ENCODE data around the gene AFF3.

The AFF3 gene

GRCh38 chr2:99571954-99572353 lies 570.4 kb downstream of the AFF3 start:
- TF ChIP-seq, protein P1, sequence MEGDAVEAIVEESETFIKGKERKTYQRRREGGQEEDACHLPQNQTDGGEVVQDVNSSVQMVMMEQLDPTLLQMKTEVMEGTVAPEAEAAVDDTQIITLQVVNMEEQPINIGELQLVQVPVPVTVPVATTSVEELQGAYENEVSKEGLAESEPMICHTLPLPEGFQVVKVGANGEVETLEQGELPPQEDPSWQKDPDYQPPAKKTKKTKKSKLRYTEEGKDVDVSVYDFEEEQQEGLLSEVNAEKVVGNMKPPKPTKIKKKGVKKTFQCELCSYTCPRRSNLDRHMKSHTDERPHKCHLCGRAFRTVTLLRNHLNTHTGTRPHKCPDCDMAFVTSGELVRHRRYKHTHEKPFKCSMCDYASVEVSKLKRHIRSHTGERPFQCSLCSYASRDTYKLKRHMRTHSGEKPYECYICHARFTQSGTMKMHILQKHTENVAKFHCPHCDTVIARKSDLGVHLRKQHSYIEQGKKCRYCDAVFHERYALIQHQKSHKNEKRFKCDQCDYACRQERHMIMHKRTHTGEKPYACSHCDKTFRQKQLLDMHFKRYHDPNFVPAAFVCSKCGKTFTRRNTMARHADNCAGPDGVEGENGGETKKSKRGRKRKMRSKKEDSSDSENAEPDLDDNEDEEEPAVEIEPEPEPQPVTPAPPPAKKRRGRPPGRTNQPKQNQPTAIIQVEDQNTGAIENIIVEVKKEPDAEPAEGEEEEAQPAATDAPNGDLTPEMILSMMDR (IDR thresholded peaks at IDR 0.05) = no peak

DNA sequence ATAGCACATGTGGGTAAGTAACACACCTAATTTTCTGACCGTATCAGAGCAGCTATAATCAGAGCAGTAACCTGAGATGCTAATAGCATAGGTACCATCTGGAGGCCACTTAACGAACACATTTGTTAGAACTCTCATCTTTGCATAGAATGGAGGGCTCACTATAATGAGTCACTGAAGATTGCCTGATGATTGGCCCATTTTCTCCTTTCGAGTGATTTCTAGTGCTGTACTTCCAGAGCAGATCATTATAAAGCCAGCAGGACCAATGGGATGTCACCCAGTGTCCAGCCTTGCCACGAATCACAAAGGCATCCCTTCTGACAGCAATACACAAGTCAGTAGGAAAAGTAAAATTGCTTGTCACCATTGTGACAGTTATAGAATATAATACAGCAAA lies 570.9 kb downstream of the AFF3 start:
- TF ChIP-seq, protein P1 (IDR thresholded peaks at IDR 0.05) = no peak

GRCh38 chr2:99571021-99571420 lies 571.4 kb downstream of the AFF3 start:
- TF ChIP-seq, protein P1 (IDR thresholded peaks at IDR 0.05) = no peak

GRCh38 chr2:99569386-99569785 lies 573.0 kb downstream of the AFF3 start:
- TF ChIP-seq, protein P1 (IDR thresholded peaks at IDR 0.05) = no peak

DNA sequence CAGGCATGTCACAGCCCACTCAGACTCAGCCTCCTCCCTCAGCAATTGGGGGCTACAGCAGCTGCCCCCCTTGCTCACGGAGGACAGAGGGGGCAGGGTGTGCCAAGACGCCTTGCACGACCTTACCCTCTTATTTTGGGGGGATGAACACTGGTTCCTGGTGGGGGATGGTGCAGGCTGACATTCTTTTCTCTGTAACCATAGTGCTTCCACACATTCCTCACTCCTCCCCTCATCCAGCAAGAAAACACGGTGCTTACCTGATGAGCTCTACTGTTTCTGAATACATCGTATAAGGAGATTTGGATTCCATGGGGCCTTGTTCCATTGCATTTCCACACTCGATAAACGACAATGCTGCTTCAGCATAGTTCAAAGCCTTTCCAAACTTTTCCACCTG lies 577.2 kb downstream of the AFF3 start:
- TF ChIP-seq, protein P1 (IDR thresholded peaks at IDR 0.05) = no peak

DNA sequence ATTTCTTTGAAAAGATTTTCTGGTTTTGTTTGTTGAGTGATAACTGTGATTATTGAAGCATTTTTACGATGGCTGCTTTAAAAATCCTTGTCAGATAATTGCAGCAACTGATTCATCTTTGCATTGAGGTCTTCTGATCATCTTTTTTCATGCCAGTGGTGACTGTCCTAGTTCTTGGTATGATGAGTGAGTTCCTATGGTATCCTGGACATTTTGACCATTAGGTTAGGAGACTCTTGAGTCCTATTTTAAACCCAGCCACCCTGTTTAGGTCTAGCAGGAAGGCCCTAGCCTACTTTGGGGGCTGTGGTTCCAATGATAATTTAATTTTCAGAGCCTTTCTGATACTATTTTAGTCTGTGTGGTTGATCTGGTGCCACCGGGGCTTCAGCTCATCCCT lies 579.9 kb downstream of the AFF3 start:
- TF ChIP-seq, protein P1 (IDR thresholded peaks at IDR 0.05) = no peak

DNA sequence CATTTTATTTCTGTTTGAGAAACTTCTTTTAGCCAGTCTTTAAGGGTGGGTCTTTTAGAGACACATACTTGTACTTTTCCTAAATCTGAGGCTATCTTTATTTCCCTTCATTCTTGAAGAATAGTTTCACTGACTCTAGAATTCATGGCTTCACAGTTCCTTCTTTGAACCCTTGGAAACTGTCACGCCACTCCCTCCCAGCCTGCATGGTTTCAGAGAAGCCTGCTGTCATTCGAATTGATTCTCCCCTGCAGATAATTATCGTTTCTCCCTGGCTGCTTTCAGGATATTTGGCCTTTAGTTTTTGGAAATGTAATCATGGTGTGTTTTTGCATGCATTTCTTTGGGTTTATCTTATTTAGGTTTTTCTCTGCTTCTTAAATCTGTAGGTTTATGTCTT lies 580.6 kb downstream of the AFF3 start:
- TF ChIP-seq, protein P1 (IDR thresholded peaks at IDR 0.05) = no peak

DNA sequence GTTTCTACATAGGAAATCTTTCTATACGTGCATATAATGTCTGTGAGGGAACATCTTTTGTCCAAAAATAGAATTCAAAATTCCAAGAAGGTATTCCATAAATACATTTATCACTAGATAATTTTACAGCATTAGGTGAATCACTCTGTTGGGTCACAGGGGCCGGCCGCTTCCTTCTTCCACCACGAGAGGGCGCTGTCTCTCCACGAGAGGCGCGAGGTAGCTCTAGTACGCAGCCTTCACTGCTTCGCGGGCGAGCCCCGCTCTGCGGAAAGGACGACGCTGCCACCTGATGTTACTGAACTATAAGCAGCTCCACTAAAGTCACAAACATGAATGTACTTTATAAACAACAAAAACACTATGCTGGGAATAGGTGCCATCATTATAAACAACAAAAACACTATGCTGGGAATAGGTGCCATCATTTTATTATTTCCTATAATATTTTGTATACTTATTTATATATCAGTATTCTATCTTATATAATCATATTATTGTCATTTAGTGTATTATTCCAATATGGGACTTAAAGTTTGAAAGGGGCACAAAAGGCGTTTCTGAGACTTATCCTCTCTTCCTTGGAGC lies 583.2 kb downstream of the AFF3 start:
- TF ChIP-seq, protein P1 (IDR thresholded peaks at IDR 0.05) = peak; percentile 95

Data from LNCAP (cell line).